ENCODE results near the gene EXOC6B.
A peak's percentile ranks its signal among the peaks of the same experiment; 100 is the strongest.

EXOC6B gene

GRCh38 chr2:72782520-72782919 is 43.3 kb downstream of the EXOC6B start:
- no peaks in the 10 kb centered on the region for H3K27me3 ChIP-seq (ENCODE audit: insufficient read depth, low read length)
- no peak overlapping the region for H3K4me3 ChIP-seq (ENCODE audit: low read depth, low read length)
- H4K12ac ChIP-seq (ENCODE audit: low read depth, low read length), result no peak overlapping the region
- H2AK5ac ChIP-seq (ENCODE audit: low read length), result no peak overlapping the region
- no peak overlapping the region for H2BK12ac ChIP-seq (ENCODE audit: low read length)
- no peak overlapping the region for H4K8ac ChIP-seq (ENCODE audit: low read depth, low read length)
- H3K36me3 ChIP-seq (ENCODE audit: control insufficient read depth in 1 of 2, insufficient read depth in 2 of 2, low read length in 2 of 2), result peaks cover 0 to 1% of the 10 kb centered on the region in 2 experiments
- no peak overlapping the region for H2BK120ac ChIP-seq (ENCODE audit: insufficient read depth, low read length, poor library complexity)
- no peak overlapping the region for H3K27ac ChIP-seq (ENCODE audit: low read depth, low read length)
- no peaks in the 10 kb centered on the region for H3K9me3 ChIP-seq (ENCODE audit: insufficient read depth, low read depth, low read length)
- H3K4me2 ChIP-seq (ENCODE audit: low read length), result no peak overlapping the region
- no peak overlapping the region for H2BK5ac ChIP-seq (ENCODE audit: low read depth, low read length, poor library complexity)
- H3K18ac ChIP-seq (ENCODE audit: low read length), result no peak overlapping the region
- H3K4ac ChIP-seq (ENCODE audit: low read depth, low read length), result no peak overlapping the region
- H4K91ac ChIP-seq (ENCODE audit: low read depth, low read length), result no peak overlapping the region
- H3K14ac ChIP-seq (ENCODE audit: low read length), result no peak overlapping the region
- DNase-seq, result no peak
- no peaks in the 10 kb centered on the region for H3K79me1 ChIP-seq (ENCODE audit: low read length)
- H3K23ac ChIP-seq (ENCODE audit: low read length), result no peak overlapping the region
- no peaks in the 10 kb centered on the region for H3K4me1 ChIP-seq (ENCODE audit: control insufficient read depth in 1 of 2, insufficient read depth in 2 of 2, low read length in 2 of 2)
- no CpG with 5 or more reads among the region's 3 CpGs for WGBS (ENCODE audit: extremely low coverage, insufficient coverage, insufficient read length)
- H3K9ac ChIP-seq (ENCODE audit: low read length), result no peak overlapping the region
- H2AFZ ChIP-seq (ENCODE audit: insufficient read depth, low read length, poor library complexity), result no peak overlapping the region
- H3K79me2 ChIP-seq (ENCODE audit: control insufficient read depth, insufficient read depth, low read length, poor library complexity), result no peaks in the 10 kb centered on the region

DNA sequence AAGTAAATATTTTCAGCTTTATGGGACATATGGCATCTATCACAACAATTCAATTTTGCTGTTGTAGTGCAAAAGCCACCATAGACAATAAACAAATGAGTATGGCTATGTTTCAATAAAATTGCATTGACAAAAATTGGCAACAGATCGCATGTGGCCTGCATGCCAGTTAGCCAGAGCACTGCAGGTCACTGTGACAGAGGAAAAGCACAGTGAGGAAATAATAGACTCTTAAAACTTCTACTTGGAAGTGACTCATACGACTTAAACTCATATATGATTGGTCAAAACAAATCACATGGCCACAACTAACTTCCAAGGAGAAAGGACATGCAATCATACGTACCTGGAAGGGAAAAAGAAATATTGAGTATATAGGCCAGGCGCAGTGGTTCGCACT is 44.4 kb downstream of the EXOC6B start:
- Histone ChIP-seq H2BK5ac (ENCODE audit: low read depth, low read length, poor library complexity) (no peak overlapping the region), H3K79me2 (ENCODE audit: control insufficient read depth, insufficient read depth, low read length, poor library complexity) (no peaks in the 10 kb centered on the region), H2BK120ac (ENCODE audit: insufficient read depth, low read length, poor library complexity) (no peak overlapping the region), H3K4me1 (ENCODE audit: control insufficient read depth in 1 of 2, insufficient read depth in 2 of 2, low read length in 2 of 2) (no peaks in the 10 kb centered on the region), H3K27ac (ENCODE audit: low read depth, low read length) (no peak overlapping the region), H2AFZ (ENCODE audit: insufficient read depth, low read length, poor library complexity) (no peak overlapping the region), H3K27me3 (ENCODE audit: insufficient read depth, low read length) (no peaks in the 10 kb centered on the region), H4K8ac (ENCODE audit: low read depth, low read length) (no peak overlapping the region), H3K4me2 (ENCODE audit: low read length) (no peak overlapping the region), H3K79me1 (ENCODE audit: low read length) (no peaks in the 10 kb centered on the region), H3K9ac (ENCODE audit: low read length) (no peak overlapping the region), H3K9me3 (ENCODE audit: insufficient read depth, low read depth, low read length) (no peaks in the 10 kb centered on the region), H2BK12ac (ENCODE audit: low read length) (no peak overlapping the region), H3K18ac (ENCODE audit: low read length) (no peak overlapping the region), H4K12ac (ENCODE audit: low read depth, low read length) (no peak overlapping the region), H2AK5ac (ENCODE audit: low read length) (no peak overlapping the region), H3K4me3 (ENCODE audit: low read depth, low read length) (no peak overlapping the region), H4K91ac (ENCODE audit: low read depth, low read length) (no peak overlapping the region), H3K23ac (ENCODE audit: low read length) (no peak overlapping the region), H3K4ac (ENCODE audit: low read depth, low read length) (no peak overlapping the region), H3K36me3 (ENCODE audit: control insufficient read depth in 1 of 2, insufficient read depth in 2 of 2, low read length in 2 of 2) (peaks cover 0 to 1% of the 10 kb centered on the region in 2 experiments), H3K14ac (ENCODE audit: low read length) (no peak overlapping the region)
- DNase-seq, result peak in 1 of 2 donors; percentile 21
- WGBS (ENCODE audit: extremely low coverage, insufficient coverage, insufficient read length), result no CpG with 5 or more reads among the region's 5 CpGs

- H4K12ac ChIP-seq (ENCODE audit: low read depth, low read length), result no peak overlapping the region
- no peak overlapping the region for H3K4ac ChIP-seq (ENCODE audit: low read depth, low read length)
- no peak overlapping the region for H4K91ac ChIP-seq (ENCODE audit: low read depth, low read length)
- no peaks in the 10 kb centered on the region for H3K27me3 ChIP-seq (ENCODE audit: insufficient read depth, low read length)
- H3K4me2 ChIP-seq (ENCODE audit: low read length), result no peak overlapping the region
- H4K8ac ChIP-seq (ENCODE audit: low read depth, low read length), result no peak overlapping the region
- peaks cover 0 to 1% of the 10 kb centered on the region in 2 experiments for H3K36me3 ChIP-seq (ENCODE audit: control insufficient read depth in 1 of 2, insufficient read depth in 2 of 2, low read length in 2 of 2)
- H3K18ac ChIP-seq (ENCODE audit: low read length), result no peak overlapping the region
- no peak overlapping the region for H3K9ac ChIP-seq (ENCODE audit: low read length)
- no peaks in the 10 kb centered on the region for H3K9me3 ChIP-seq (ENCODE audit: insufficient read depth, low read depth, low read length)
- no peak overlapping the region for H2AFZ ChIP-seq (ENCODE audit: insufficient read depth, low read length, poor library complexity)
- H3K79me2 ChIP-seq (ENCODE audit: control insufficient read depth, insufficient read depth, low read length, poor library complexity), result no peaks in the 10 kb centered on the region
- H2BK12ac ChIP-seq (ENCODE audit: low read length), result no peak overlapping the region
- no peak overlapping the region for H3K4me3 ChIP-seq (ENCODE audit: low read depth, low read length)
- no peak overlapping the region for H2BK5ac ChIP-seq (ENCODE audit: low read depth, low read length, poor library complexity)
- H2BK120ac ChIP-seq (ENCODE audit: insufficient read depth, low read length, poor library complexity), result no peak overlapping the region
- DNase-seq, result no peak
- no CpG with 5 or more reads among the region's 2 CpGs for WGBS (ENCODE audit: extremely low coverage, insufficient coverage, insufficient read length)
- H3K79me1 ChIP-seq (ENCODE audit: low read length), result no peaks in the 10 kb centered on the region
- no peak overlapping the region for H3K14ac ChIP-seq (ENCODE audit: low read length)
- H3K27ac ChIP-seq (ENCODE audit: low read depth, low read length), result no peak overlapping the region
- H2AK5ac ChIP-seq (ENCODE audit: low read length), result no peak overlapping the region
- H3K23ac ChIP-seq (ENCODE audit: low read length), result no peak overlapping the region
- no peaks in the 10 kb centered on the region for H3K4me1 ChIP-seq (ENCODE audit: control insufficient read depth in 1 of 2, insufficient read depth in 2 of 2, low read length in 2 of 2)
Measured at GRCh38 chr2:72780477-72780876, 45.4 kb downstream of the EXOC6B start.

GRCh38 chr2:72779495-72779894 is 46.3 kb downstream of the EXOC6B start:
- Histone ChIP-seq H3K14ac (ENCODE audit: low read length) (no peak overlapping the region), H4K8ac (ENCODE audit: low read depth, low read length) (no peak overlapping the region), H3K79me1 (ENCODE audit: low read length) (no peaks in the 10 kb centered on the region), H2AFZ (ENCODE audit: insufficient read depth, low read length, poor library complexity) (no peak overlapping the region), H3K4me2 (ENCODE audit: low read length) (no peak overlapping the region), H2AK5ac (ENCODE audit: low read length) (no peak overlapping the region), H2BK5ac (ENCODE audit: low read depth, low read length, poor library complexity) (no peak overlapping the region), H3K9ac (ENCODE audit: low read length) (no peak overlapping the region), H3K18ac (ENCODE audit: low read length) (no peak overlapping the region), H3K79me2 (ENCODE audit: control insufficient read depth, insufficient read depth, low read length, poor library complexity) (no peaks in the 10 kb centered on the region), H3K36me3 (ENCODE audit: control insufficient read depth in 1 of 2, insufficient read depth in 2 of 2, low read length in 2 of 2) (no peaks in the 10 kb centered on the region), H3K4me3 (ENCODE audit: low read depth, low read length) (no peak overlapping the region), H3K9me3 (ENCODE audit: insufficient read depth, low read depth, low read length) (no peaks in the 10 kb centered on the region), H3K27ac (ENCODE audit: low read depth, low read length) (no peak overlapping the region), H3K27me3 (ENCODE audit: insufficient read depth, low read length) (no peaks in the 10 kb centered on the region), H4K91ac (ENCODE audit: low read depth, low read length) (no peak overlapping the region), H3K4me1 (ENCODE audit: control insufficient read depth in 1 of 2, insufficient read depth in 2 of 2, low read length in 2 of 2) (no peaks in the 10 kb centered on the region), H3K4ac (ENCODE audit: low read depth, low read length) (no peak overlapping the region), H4K12ac (ENCODE audit: low read depth, low read length) (no peak overlapping the region), H2BK12ac (ENCODE audit: low read length) (no peak overlapping the region), H3K23ac (ENCODE audit: low read length) (no peak overlapping the region), H2BK120ac (ENCODE audit: insufficient read depth, low read length, poor library complexity) (no peak overlapping the region)
- DNase-seq, result no peak
- no CpG with 5 or more reads among the region's 2 CpGs for WGBS (ENCODE audit: extremely low coverage, insufficient coverage, insufficient read length)
